WTC11 (cell line): ENCODE measurements around the gene OR6B3. TPM values are rescaled to one million over a fixed set of nuclear protein-coding genes. Genes with fewer than 3 reads are reported as not detected.

Experiments used
- ATAC-seq: fragments of 200-7000 bp; cut with Tn5 transposase; 2 replicates; pipeline ENCODE4 v1.10.0; 2021; ENCODE audit warnings: mild to moderate bottlenecking, moderate library complexity
- CTCF ChIA-PET: fragments of 300-600 bp; sonication (Branson Sonifier 250); formaldehyde crosslinking; loops from one replicate; lab custom pipeline; 2021; ENCODE audit warnings: antibody characterized with exemption; lab: Charles Lee
- POLR2A ChIA-PET: fragments of 350-600 bp; sonication (Branson Sonifier 250); formaldehyde crosslinking; loops from one replicate; lab custom pipeline; 2021; ENCODE audit warnings: antibody characterized with exemption; lab: Charles Lee
- DNase-seq: peaks from one replicate; pipeline ENCODE4 v3.0.0; 2021; ENCODE audit warnings: low spot score
- H3K27ac Mint-ChIP-seq: 2 replicates; pipeline ENCODE4 v1.8.0; 2021; ENCODE audit warnings: mixed read lengths
- H3K27me3 Mint-ChIP-seq: 2 replicates; pipeline ENCODE4 v1.8.0; 2021; ENCODE audit warnings: low read depth, mild to moderate bottlenecking, moderate library complexity, mixed read lengths
- H3K36me3 Mint-ChIP-seq: 2 replicates; pipeline ENCODE4 v1.8.0; 2021; ENCODE audit warnings: mixed read lengths
- H3K4me1 Mint-ChIP-seq: 2 replicates; pipeline ENCODE4 v1.8.0; 2022; ENCODE audit warnings: mixed read lengths
- H3K4me3 Mint-ChIP-seq: 2 replicates; pipeline ENCODE4 v1.8.0; 2021; ENCODE audit warnings: mild to moderate bottlenecking, moderate library complexity, mixed read lengths
- H3K9me3 Mint-ChIP-seq: 2 replicates; pipeline ENCODE4 v1.8.0; 2021; ENCODE audit warnings: mixed read lengths
- ELF4 ChIP-seq: sonication (generic); formaldehyde crosslinking; IDR thresholded peaks from 2 replicates; pipeline ENCODE4 v1.8.1; 2022; ENCODE audit warnings: low read depth, mild to moderate bottlenecking, moderate library complexity, missing genetic modification reagents
- EMX1 ChIP-seq: fragments of 250-450 bp; sonication (Bioruptor Pico); IDR thresholded peaks from 2 replicates; pipeline ENCODE4 v1.8.0; 2021; ENCODE audit warnings: mild to moderate bottlenecking
- ESRRA ChIP-seq: sonication (generic); formaldehyde crosslinking; IDR thresholded peaks from 2 replicates; pipeline ENCODE4 v1.8.1; 2022; ENCODE audit warnings: mild to moderate bottlenecking, missing genetic modification reagents, borderline replicate concordance
- ETV6 ChIP-seq: sonication (generic); formaldehyde crosslinking; IDR thresholded peaks from 2 replicates; pipeline ENCODE4 v1.8.1; 2022; ENCODE audit warnings: mild to moderate bottlenecking, missing genetic modification reagents
- NFATC4 ChIP-seq: fragments of 250-450 bp; sonication (Bioruptor Pico); IDR thresholded peaks from 2 replicates; pipeline ENCODE4 v1.9.0; 2021; ENCODE audit warnings: mild to moderate bottlenecking
- NR1H2 ChIP-seq: sonication (generic); formaldehyde crosslinking; IDR thresholded peaks from 2 replicates; pipeline ENCODE4 v1.9.0; 2021; ENCODE audit warnings: mild to moderate bottlenecking, moderate library complexity, missing genetic modification reagents
- PRRX2 ChIP-seq: fragments of 250-450 bp; sonication (Bioruptor Pico); IDR thresholded peaks from 2 replicates; pipeline ENCODE4 v1.8.0; 2021; ENCODE audit warnings: mild to moderate bottlenecking
- ZNF121 ChIP-seq: sonication (generic); formaldehyde crosslinking; IDR thresholded peaks from 2 replicates; pipeline ENCODE4 v1.8.0; 2023; ENCODE audit warnings: missing genetic modification reagents
- ZNF219 ChIP-seq: sonication (generic); formaldehyde crosslinking; IDR thresholded peaks from 2 replicates; pipeline ENCODE4 v1.8.0; 2023; ENCODE audit warnings: missing genetic modification reagents, mild to moderate bottlenecking, borderline replicate concordance
- ZNF232 ChIP-seq: sonication (generic); formaldehyde crosslinking; IDR thresholded peaks from 2 replicates; pipeline ENCODE4 v1.8.0; 2022; ENCODE audit warnings: mild to moderate bottlenecking, missing genetic modification reagents
- ZNF263 ChIP-seq: sonication (generic); formaldehyde crosslinking; IDR thresholded peaks from 2 replicates; pipeline ENCODE4 v1.8.1; 2022; ENCODE audit warnings: low read depth, mild to moderate bottlenecking, moderate library complexity, missing genetic modification reagents
- ZNF317 ChIP-seq: sonication (generic); formaldehyde crosslinking; IDR thresholded peaks from 2 replicates; pipeline ENCODE4 v1.8.1; 2023; ENCODE audit warnings: low read depth, mild to moderate bottlenecking, moderate library complexity, missing genetic modification reagents, borderline replicate concordance
- total RNA-seq: library from RNA; stranded (reverse); gene quantifications from 3 replicates; pipeline ENCODE4 v1.2.3, GENCODE V29; 2021
- TF ChIP-seq, protein P1 (sequence below): fragments of 250-450 bp; sonication (Bioruptor Pico); IDR thresholded peaks from 2 replicates; pipeline ENCODE4 v1.9.0; 2021; ENCODE audit warnings: mild to moderate bottlenecking
- TF ChIP-seq, protein P2 (sequence below): sonication (generic); formaldehyde crosslinking; IDR thresholded peaks from 2 replicates; pipeline ENCODE4 v1.8.0; 2023; ENCODE audit warnings: missing genetic modification reagents
- TF ChIP-seq, protein P3 (sequence below): sonication (generic); formaldehyde crosslinking; IDR thresholded peaks from 2 replicates; pipeline ENCODE4 v1.8.1; 2023; ENCODE audit warnings: mild to moderate bottlenecking, missing genetic modification reagents, moderate library complexity
- TF ChIP-seq, protein P4 (sequence below): fragments of 250-450 bp; sonication (Bioruptor Pico); conservative IDR thresholded peaks from 2 replicates; pipeline ENCODE4 v1.9.0; 2021; ENCODE audit warnings: mild to moderate bottlenecking
- TF ChIP-seq, protein P5 (sequence below): sonication (generic); formaldehyde crosslinking; IDR thresholded peaks from 2 replicates; pipeline ENCODE4 v1.8.1; 2022; ENCODE audit warnings: mild to moderate bottlenecking, moderate library complexity, missing genetic modification reagents

The OR6B3 gene
- total RNA-seq, 1 experiment from 2014 or later = not detected

DNA sequence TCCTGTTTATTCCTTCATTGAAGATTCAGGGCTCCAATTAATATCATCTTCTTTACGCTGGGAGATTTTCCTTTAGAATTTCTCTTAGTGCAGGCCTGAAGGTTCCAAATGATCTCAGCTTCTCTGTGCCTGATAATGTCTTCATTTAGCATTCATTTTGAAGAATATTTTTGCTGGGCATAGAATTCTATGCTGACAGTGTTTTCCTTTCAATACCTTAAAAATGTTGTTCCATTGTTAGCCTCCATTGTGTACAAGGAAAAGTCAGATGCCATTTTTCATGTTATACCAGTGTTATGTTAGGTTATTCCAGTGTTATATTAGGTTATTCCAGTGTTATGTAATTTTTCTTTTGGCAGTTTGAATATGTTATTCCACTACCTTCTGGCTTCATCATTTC lies 14.9 kb upstream of the OR6B3 start (continued):
- TF ChIP-seq, protein P1, sequence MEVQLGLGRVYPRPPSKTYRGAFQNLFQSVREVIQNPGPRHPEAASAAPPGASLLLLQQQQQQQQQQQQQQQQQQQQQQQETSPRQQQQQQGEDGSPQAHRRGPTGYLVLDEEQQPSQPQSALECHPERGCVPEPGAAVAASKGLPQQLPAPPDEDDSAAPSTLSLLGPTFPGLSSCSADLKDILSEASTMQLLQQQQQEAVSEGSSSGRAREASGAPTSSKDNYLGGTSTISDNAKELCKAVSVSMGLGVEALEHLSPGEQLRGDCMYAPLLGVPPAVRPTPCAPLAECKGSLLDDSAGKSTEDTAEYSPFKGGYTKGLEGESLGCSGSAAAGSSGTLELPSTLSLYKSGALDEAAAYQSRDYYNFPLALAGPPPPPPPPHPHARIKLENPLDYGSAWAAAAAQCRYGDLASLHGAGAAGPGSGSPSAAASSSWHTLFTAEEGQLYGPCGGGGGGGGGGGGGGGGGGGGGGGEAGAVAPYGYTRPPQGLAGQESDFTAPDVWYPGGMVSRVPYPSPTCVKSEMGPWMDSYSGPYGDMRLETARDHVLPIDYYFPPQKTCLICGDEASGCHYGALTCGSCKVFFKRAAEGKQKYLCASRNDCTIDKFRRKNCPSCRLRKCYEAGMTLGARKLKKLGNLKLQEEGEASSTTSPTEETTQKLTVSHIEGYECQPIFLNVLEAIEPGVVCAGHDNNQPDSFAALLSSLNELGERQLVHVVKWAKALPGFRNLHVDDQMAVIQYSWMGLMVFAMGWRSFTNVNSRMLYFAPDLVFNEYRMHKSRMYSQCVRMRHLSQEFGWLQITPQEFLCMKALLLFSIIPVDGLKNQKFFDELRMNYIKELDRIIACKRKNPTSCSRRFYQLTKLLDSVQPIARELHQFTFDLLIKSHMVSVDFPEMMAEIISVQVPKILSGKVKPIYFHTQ (CRISPR knock-in tag) = no peak
- TF ChIP-seq, protein P2, sequence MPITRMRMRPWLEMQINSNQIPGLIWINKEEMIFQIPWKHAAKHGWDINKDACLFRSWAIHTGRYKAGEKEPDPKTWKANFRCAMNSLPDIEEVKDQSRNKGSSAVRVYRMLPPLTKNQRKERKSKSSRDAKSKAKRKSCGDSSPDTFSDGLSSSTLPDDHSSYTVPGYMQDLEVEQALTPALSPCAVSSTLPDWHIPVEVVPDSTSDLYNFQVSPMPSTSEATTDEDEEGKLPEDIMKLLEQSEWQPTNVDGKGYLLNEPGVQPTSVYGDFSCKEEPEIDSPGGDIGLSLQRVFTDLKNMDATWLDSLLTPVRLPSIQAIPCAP (CRISPR knock-in tag) = no peak
- TF ChIP-seq ZNF121 (CRISPR knock-in tag) (no peak), PRRX2 (no peak)

DNA sequence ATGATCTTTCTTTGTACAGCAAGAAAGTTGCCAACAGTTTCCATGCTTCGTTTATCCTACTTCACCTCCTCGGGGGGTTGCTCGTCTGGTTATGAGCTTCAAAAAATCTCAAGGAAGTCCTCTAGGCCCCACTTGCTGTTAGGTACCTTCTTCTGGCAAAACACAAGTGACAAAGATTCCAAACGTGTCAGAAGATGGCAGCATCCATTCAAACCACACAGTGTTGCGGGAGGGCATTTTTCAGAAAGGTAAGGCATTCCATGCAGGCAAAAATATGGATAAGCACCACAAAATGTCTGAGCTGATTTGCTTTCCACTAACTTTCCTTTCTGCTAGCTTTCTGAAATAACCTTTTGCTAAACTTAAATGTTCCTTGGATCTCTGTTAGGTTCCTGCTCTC lies 13.2 kb upstream of the OR6B3 start:
- Mint-ChIP-seq H3K36me3 (peaks cover 9% of the 10 kb centered on the region), H3K27me3 (no peaks in the 10 kb centered on the region), H3K4me1 (peaks cover 24% of the 10 kb centered on the region), H3K4me3 (no peak overlapping the region), H3K27ac (no peak overlapping the region), H3K9me3 (peaks cover 25% of the 10 kb centered on the region)
- POLR2A ChIA-PET = interaction anchor here (1.0 kb wide), 1 partner anchor 62 kb away, joined by 3 read pairs; no protein-coding TSS in a partner anchor
- CTCF ChIA-PET = interaction anchor here (0.8 to 2.9 kb wide), 7 partner anchors 9 to 77 kb away, joined by 3 to 25 read pairs (median 4); partner anchors contain the start of gene OTOS
- TF ChIP-seq NFATC4 (no peak), ZNF232 (CRISPR knock-in tag) (no peak), ESRRA (CRISPR knock-in tag) (no peak)
- no peak for ATAC-seq
- DNase-seq = no peak

DNA sequence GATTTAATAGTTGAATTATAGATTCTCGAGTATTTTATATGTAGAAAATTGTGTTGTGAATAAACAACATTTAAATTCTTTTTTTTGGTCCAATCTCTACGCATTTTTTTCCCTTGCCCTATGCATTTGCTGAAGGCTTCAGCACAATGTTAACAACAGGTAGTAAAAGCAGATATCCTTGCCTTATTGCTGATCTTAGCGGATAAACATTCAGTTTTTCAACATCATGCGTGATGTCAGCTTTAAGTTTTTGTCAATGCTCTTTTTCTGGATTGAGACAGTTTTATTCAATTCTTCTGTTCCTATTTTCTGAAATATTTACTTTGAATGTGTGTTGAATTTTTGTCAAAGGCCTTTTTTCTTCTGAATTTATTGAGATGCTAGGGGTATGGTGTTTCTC lies 11.6 kb upstream of the OR6B3 start:
- peaks cover 24% of the 10 kb centered on the region for H3K9me3 Mint-ChIP-seq
- DNase-seq = no peak
- H3K27ac Mint-ChIP-seq = no peak overlapping the region
- H3K36me3 Mint-ChIP-seq = peaks cover 9% of the 10 kb centered on the region
- POLR2A ChIA-PET = no interaction called here
- H3K4me1 Mint-ChIP-seq = peaks cover 24% of the 10 kb centered on the region
- no peaks in the 10 kb centered on the region for H3K27me3 Mint-ChIP-seq
- H3K4me3 Mint-ChIP-seq = no peak overlapping the region
- TF ChIP-seq ELF4 (CRISPR knock-in tag) (no peak), NR1H2 (no peak), ZNF219 (CRISPR knock-in tag) (no peak), ETV6 (CRISPR knock-in tag) (no peak), ZNF263 (CRISPR knock-in tag) (no peak), ZNF317 (no peak), EMX1 (CRISPR knock-in tag) (no peak)
- TF ChIP-seq, protein P3, sequence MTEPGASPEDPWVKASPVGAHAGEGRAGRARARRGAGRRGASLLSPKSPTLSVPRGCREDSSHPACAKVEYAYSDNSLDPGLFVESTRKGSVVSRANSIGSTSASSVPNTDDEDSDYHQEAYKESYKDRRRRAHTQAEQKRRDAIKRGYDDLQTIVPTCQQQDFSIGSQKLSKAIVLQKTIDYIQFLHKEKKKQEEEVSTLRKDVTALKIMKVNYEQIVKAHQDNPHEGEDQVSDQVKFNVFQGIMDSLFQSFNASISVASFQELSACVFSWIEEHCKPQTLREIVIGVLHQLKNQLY (CRISPR knock-in tag) = no peak
- TF ChIP-seq, protein P4, sequence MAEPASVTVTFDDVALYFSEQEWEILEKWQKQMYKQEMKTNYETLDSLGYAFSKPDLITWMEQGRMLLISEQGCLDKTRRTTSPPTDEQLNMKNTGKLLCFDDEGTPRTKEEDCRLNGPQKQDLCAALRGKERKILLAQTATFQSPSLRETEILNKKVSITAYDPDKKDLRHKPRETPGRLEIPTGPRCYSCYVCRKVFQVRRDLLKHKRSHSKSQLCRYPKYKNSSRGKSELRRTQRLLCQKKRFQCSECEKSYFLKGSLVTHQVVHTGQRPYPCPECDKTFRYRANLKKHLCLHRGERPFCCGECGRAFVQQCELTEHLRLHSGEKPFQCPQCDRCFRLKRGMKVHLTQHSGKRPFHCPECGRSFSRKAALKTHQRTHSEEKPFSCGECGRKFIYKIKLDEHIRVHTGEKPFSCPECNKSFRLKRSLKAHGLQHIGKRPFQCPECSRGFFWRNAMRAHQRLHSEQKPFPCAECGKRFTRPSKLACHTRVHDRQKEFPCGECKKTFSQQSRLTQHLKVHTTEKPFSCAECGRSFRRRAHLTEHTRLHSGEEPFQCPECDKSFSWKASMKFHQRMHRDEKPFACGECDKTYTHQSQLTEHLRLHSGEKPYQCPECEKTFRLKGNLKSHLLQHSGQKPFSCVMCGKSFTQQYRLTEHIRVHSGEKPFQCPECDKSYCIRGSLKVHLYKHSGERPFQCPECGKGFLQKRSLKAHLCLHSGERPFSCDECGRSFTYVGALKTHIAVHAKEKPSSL (CRISPR knock-in tag) = no peak
- TF ChIP-seq, protein P5, sequence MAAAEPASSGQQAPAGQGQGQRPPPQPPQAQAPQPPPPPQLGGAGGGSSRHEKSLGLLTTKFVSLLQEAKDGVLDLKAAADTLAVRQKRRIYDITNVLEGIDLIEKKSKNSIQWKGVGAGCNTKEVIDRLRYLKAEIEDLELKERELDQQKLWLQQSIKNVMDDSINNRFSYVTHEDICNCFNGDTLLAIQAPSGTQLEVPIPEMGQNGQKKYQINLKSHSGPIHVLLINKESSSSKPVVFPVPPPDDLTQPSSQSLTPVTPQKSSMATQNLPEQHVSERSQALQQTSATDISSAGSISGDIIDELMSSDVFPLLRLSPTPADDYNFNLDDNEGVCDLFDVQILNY (CRISPR knock-in tag) = no peak
- CTCF ChIA-PET = interaction anchor here (2.9 kb wide), 1 partner anchor 79 kb away, joined by 25 read pairs; no protein-coding TSS in a partner anchor
- ATAC-seq = no peak
